HG02885 (cell line): ENCODE measurements around the gene GPR107.

Source experiments
- ATAC-seq: cut with Tn5 transposase; IDR thresholded peaks from one replicate; pipeline ENCODE4 v1.9.1; 2021; ENCODE audit warnings: mild to moderate bottlenecking; ENCODE audit not compliant: unreplicated experiment, poor library complexity

The GPR107 gene

GRCh38 chr9:130027533-130028365 is 26.0 kb upstream of the GPR107 start:
- ATAC-seq = no peak

DNA sequence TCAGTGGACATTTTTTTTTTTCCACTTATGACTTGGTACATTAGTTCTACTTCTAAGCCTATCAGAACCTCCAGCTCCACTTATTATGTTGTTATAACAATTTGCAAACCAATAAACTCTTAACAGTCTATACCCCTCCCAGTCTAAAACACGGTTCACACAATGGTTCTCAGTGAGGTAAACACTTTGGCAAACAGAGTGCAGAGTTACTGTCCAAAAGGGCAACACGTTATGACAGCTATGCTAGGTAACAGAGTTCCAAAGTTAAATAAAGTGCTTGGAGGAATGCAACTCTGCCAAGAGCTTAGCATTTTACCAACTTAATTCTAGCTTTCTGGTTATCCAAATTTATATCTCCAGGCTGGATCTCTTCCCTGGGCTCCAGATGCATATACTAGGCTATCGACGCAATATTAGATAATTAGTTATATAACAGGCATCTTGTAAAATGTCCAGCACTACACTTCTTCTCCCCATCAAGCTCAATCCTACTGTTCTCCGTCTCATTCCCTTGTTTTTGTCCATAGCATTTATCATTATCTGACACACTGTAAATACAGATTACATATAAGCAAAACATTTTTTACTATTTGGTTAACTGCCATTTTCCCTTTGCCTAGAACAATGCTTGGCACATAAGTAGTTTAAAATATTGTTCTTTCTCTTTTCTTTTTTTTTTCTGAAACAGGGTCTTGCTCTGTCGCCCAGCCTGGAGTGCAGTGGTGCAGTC is 25.0 kb upstream of the GPR107 start:
- no peak for ATAC-seq

DNA sequence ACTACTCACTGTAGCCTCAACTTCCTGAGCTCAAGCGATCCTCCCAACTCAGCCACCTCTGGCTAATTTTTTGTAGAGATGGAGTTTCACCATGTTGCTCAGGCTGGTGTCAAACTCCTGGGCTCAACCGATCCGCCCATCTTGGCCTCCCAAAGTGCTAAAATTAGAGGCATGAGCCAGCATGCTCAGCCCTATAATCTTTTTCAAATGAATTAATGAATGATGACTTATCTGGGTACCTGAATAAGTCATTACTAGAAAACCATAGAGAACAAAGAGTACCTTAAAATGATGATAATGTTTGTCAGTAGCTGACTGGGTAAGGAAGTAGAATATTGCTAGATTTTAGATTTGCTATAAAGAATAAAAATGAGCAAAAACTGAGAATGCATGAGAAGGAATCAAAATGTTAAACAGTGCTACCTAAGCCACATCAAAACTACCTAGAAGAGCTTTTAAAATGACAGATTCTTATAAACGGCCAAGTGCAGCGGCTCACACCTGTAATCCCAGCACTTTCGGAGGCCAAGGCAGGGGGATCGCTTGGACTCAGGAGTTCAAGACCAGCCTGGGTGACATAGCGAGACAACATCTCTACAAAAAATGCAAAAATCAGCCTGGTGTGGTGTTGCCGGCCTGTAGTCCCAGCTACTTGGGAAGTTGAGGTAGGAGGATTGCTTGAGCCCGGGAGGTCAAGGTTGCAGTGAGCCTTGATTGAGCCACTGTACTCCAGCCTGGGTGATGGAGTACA is 24.3 kb upstream of the GPR107 start:
- no peak for ATAC-seq

DNA sequence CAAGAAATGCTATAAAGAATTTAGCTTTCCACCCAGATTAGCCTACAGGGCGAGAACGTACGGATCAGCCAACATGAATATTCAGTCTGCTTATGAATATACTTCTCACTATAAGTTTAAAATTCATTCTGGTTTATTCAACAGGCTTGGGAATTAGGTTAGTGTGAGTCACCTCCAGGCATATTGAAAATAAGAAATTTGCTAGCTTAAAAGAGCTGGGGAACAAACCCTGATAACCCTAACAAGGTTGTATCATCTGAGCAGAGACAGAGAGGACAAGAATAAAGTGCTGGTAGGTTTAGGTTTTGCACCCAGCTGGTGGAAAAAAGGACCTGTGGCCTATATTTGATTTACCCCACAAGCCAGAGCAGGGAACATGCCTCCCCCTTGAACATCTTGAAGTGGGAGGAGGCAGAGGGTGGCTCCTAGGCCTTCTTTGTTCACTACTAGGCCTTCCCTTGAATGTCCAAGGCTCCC is 23.0 kb upstream of the GPR107 start:
- no peak for ATAC-seq

DNA sequence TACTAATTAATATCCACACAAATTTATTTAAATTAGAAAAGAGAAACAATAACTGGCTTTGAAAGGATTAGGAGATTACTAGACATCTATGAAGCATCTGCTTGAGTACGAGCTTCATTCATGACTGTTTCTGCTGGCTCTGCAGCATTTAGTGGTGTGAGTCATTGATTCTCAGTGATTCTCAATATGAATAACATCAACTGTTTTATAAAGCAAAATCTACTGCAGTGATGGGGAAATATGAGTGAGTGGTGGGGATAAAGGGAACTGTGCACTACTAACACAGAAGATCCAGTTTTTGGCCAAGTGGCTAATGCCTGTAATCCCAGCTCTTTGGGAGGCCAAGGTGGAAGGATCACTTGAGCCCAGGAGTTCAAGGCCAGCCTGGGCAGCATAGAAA is 19.1 kb upstream of the GPR107 start:
- ATAC-seq = no peak

DNA sequence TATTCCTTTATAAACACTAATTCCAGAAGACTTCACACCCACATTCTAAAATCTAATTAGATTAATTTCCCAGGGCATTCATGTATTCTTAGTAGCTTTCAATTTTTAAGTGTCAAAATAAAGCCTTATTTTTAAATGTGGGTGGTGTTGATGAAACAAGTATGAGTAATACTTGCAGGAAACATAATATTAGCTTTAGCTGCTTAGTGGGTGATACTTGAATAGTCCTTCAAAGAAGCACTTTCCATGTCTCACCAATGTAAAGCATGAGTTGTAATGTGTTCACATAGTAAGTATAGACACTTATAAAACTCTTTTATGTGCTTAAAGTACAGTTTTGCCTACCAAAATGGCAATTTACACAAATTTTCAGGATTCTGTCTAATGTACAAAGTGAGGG is 17.6 kb upstream of the GPR107 start:
- no peak for ATAC-seq

DNA sequence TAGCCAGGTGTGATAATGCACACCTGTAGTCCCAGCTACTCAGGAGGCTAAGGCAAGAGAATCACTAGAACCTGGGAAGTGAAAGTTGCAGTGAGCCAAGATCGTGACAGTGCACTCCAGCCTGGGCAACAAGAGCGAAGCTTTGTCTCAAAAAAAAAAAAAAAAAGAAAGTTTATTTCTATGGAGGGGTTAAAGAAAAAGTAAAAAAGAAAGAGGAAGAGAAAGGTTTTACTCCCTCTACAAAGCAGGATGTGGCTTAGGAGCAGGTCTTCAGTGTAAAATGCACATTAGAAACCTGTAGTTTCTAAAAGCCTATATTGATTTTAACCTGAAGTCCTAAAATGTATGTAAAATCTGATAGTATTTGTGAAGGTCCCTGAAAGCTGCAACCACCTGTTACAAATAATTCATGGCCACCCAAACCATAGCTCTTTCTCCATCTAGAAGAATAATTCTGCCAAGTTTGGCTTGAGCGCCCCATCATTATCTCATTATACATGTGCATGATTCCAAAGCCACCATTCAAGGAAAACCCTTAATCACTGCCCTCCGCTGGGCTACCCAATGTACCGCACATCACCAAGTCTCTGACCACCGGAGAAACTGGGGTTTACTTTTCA is 14.1 kb upstream of the GPR107 start:
- ATAC-seq = no peak

DNA sequence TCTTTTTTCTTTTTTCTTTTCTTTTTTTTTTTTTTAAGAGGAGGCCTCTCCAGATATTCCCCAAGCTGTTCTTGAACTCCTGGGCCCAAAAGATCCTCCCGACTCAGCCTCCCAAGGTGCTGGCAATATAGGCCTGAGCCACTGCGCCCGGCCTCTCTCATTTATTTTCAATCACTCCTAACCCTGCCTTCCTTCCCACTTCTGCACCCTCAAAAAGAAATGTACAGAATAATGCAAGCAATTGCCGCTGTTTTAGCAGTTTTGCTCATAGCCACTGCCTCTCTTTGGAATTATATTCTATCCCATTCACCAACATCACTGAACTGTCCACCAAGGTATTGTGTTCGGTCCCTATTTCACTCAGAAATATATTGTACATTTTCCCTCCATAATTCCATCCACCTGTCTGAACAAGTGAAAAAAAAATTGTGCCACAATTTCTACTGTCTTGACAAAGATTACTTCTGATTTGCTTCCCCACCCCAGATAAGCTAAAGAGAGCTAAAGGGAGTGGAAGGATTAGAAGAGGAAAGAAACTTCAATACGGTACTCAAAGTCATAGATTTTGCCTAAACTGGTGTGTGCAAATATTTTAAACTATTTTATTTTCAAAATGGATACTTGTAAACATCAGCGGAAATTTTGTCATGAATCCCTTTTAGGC is 12.6 kb upstream of the GPR107 start:
- no peak for ATAC-seq

DNA sequence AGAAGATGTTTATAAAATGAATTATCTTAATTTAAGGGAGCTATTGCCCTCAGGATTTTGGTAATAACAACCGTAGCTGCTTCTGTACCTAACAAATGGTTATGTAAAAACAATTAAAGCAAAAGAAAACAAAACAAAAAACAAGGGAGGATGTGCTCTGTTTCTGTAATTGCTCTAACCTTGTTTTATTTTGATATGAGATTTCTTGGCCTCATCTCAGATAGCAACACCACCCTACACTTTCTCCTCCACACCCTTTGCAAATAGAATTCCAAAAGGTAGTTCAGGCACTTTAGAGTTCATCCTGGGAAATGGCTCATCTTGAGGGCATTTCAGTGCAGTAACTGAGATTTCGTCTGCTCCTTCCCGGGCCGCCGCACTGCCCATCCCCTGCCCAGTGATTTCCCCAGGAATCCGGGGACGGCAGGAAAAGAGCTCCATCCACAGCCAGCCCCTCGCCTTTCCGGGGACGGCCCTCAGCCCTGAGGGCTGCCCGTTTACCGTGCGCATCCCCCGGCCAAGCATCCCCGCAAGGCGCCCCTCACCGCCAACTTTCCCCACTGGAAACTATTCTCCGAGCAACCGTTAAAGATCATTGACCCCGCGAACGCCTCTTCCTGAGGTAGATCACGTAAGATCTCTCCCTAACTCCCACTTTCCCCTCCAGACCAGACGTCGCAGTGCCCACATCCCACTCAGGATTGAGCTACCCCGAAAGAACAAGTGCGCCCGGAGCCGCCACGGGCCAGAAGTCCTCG is 11.9 kb upstream of the GPR107 start:
- ATAC-seq = no peak

GRCh38 chr9:130042406-130042884 is 11.3 kb upstream of the GPR107 start:
- peak; percentile 1 for ATAC-seq

DNA sequence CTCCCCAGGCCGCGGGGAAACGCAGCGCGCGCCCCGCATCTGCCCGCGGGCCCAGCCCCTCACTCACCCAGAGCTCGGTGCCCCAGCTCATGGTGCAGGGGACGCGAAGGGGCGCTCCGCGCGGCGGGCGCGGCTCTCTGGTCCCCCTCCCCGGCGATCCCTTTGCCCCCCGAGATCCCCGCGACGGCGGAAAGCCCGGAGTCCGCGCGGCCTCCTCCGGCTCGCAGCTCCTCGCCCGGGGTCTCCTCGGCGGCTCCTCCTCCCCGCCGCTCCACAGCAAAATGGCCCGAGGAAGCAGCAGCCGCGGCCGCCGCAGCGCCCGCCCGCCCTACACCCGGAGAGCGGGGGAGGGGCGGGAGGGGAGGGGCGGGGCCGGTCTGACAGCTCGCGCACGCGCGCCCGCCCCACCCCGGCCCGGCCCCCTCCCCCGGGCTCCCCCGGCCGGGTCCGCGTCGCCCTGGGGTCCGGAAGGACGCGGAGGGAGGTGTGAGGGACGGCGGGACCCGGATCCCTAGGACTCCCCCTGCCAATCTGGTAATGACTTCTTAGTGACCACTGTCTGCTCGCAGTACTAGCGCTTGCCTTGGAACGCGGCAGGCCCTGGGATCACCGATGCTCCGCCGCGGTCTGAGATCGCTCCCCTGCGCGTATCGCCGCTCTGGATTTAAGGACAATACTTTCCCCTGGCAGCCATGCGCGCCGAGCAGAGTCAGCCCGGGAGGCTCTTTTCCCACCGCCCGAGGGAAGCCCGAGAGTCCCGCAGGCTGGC is 10.6 kb upstream of the GPR107 start, which contains the start of gene FNBP1:
Gene FNBP1 (minus strand): TSS at position 305 of the 769 bp plus-strand sequence. CDS start 214 bp downstream, at position 91.
- peak; percentile 46 for ATAC-seq

- no peak for ATAC-seq
These were observed 9.8 kb upstream of the GPR107 start for GRCh38 chr9:130043654-130044623.

DNA sequence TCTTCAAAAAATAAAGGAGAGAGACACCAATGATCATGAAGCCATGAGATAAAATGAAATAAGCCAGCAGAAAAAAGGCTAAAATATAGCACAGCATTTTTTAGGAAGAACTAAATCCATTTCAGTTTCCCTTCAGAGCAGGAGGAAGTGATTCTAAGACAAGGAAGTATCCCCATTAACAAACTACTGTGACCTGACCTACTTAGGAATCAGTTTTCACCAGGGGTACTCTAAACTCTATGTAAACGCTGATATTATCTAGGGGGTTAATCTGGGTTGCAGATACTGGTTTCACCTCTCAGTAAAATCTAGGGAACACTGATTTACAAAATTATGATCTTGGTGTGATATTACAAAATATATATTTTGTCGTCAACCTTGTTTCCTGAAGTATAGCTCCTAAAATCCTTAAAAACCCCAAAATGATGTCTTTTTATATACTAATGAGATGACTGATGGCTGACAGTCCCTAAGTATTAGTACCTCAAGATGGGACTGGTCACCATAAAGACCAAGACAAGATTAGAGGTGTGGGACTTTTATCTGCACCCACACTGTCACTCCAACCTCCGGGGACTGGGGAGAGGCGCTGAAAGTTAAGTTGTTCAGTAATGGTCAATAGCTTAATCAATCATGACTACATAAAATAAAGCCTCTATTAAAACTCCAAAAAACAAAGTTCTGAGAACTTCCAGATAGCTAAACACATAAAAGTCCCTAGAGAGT is 7.8 kb upstream of the GPR107 start:
- ATAC-seq = no peak

- ATAC-seq = no peak
These were observed 4.1 kb upstream of the GPR107 start for GRCh38 chr9:130049431-130050210.

DNA sequence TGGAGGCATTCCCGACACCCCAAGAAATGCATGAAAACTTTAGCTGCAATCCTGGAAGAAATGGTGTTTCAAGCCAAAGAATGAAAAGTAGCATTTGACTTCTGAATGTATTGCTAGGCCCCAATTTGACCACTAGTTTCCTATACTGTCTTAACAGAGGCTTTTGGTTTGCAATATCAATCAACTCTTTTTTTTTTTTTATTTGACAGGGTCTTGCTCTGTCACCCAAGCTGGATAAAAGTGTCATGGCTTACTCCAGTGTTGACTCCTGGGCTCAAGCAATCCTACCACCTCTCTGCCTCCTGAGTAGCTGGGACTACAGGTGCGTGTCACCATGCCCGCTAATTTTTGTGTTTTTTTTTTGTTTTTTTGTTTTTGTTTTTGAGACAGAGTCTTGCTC is 3.2 kb upstream of the GPR107 start:
- no peak for ATAC-seq

DNA sequence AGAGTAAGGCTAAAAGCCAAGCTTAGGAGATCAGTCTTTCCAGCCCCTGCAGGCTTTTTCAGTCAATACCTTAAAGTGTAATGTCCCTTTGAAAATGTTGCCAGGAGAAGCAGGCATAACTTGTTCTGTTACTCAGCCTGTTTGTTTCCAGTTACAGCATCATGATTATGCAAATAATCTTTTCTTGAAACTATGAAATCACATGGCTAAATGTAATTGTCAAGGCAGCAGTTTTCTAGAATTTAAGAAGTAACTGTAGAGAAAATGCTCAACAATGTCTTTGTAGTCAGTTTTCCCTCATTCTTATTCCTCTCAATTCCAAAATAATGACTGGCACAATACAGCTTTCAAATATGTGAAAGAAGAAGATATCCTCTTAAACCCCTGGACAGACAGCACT is 1.9 kb upstream of the GPR107 start:
- ATAC-seq = no peak
